HG03521 (cell line): ENCODE data around the gene EZR.
"Not testable (repeated sequence)": the region's sequence is repeated elsewhere in the genome, so short reads cannot be mapped to it uniquely, and the experiment has no call there.

ENCODE experiments used
- ATAC-seq: cut with Tn5 transposase; IDR thresholded peaks from one replicate; pipeline ENCODE4 v1.9.1; 2021; ENCODE audit warnings: mild to moderate bottlenecking, moderate library complexity; ENCODE audit not compliant: unreplicated experiment

Gene EZR

DNA sequence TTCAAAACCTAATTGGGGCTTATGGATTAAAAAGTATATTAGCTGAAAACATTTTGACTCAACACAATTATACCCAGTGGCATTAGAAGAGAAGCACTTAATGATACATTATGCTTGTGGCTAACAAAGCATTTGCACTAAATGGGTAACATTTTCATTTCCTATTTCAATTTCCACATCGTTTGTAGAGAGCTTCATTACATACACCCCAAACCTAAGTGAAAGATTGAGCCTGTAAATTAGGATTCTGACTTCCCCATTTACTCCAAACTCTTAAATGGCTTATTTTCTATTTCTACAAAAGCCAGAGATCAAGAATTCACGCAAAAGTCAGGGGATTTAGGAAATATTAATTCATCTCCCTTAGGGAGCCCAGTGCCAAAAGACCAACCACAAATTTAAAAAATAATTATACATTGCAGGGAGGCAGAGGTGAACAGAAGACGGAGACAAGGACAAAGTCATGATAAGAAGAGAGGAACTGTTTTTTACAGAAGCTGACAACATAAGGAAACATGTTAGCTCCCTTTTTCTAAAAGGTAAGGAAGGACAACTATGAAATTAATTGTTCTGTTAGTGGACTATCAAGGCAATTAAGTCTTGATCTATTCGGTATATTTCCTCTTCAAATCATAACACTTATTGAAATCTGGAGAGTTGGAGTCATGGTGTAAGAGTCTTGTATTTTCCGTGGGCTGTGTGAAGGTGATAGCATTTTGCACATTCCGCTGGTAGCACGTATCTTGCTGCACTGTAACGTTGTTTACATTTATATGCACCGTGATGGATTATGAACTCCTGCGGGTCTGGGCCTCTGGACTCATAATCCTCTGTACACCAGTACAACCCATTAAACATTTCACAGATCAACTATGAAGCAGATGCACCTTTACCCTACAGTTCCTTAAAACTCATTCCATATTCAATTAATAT, 24.8 kb upstream of the EZR start:
- no peak for ATAC-seq

DNA sequence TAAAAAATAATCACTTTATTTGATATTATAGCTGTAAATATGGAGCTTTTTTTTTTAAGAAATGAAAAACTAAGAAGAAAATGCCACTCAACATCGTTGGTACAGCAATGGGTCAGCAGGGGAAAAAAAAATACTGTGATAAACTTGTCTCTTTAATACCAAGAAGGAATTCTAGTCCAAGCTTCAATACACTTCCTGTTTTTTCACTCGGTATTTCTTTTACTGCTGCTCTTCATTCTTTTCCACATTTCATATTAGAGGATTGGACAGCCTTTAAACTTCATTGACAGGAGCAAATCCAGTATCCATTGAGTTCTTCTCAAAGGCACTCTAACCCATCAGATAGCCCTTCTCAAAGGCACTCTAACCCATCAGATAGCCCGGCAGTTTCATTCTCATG, 22.2 kb upstream of the EZR start:
- ATAC-seq = no peak

DNA sequence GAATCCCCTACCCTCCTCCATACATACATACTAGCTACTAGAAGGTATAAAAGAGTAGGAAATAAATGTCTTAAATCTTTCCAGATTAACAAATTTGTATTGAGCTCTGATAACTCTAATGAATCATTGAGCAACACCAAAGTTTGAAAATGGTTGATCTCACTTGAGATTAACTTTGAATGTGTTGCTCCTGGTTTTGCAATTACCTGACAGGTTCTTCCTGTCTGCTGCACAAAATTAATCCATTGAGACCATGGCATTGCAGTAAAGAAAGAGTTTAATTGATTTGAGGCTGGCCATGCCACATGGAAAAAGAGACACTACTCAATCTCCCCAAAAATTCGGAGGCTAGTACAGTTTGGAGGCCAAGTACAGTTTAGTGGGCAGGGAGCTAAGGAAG, 21.3 kb upstream of the EZR start:
- no peak for ATAC-seq

DNA sequence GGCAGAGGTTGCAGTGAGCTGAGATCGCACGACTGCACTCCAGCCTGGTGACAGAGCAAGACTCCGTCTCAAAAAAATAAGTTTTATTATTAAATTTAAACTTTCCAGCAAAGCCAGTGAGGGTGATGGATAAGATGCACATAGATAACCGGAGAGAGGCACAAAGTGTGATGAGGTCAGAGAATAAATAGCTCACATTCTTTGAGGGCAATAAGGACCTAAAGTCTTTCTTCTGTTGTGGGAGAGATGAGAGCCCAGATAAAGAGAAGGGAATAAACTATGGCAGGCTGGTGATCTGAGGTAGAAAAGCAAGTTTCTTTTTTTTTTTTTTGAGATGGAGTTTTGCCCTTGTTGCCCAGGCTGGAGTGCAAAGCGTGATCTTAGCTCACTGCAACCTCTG, 20.6 kb upstream of the EZR start:
- ATAC-seq = no peak

DNA sequence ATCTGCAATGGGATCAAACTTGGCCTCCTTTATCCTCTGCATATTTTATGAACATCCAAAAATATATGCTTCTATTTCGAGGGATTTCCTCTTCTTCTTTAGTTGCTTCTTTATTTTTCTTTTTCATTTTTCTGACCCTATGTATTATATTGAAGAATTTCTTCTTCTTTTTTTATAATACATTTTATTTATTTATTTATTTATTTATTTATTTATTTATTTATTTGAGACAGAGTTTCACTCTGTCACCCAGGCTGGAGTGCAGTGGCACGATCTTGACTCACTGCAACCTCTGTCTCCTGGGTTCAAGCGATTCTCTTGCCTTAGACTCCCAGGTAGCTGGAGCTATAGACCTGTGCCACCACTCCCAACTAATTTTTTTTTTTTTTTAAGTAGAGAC, 19.6 kb upstream of the EZR start:
- ATAC-seq = not testable (repeated sequence)

DNA sequence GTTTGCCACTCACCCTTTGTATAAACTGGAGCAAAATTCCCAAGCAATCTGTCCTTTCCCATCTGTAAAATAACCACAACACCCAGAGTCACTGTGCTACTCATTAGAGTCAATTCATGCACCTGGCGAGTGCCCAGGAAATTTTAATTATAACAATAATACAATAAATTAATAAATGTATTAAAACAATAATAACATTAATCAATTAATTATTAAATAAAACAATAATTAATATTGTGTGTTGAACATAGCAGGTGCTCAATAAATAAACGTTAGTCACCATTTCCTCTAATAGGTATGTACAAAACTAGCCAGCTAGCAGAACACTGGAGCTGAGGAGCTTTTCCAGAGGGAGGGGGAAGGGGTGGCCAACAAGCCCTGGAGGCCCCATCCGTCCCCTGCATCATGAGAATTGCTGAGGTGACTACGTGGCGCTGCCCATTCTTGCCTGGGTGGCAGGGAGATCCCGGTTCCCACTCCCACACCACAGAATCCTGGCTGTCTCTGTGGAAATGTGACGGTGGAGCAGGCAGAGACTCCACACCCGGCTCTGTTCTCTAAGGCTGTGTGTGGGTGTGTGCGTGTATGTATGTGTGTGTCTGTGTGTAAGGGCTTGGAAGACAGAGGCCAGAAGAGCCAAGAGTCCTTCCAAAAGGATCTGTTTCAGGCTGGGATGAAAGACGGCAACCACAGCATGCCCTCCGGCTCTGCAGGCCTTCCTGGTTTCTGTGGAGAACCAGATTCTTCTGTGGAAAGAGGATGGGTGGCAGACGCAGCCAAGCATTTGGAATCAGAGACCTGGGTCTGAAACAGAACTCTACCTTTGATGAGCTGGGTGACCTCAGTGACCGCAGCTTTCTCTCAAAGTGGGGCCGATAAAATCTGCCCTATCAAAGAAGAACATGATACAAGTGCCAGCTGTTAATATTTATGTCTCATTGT, 18.8 kb upstream of the EZR start:
- ATAC-seq = no peak

DNA sequence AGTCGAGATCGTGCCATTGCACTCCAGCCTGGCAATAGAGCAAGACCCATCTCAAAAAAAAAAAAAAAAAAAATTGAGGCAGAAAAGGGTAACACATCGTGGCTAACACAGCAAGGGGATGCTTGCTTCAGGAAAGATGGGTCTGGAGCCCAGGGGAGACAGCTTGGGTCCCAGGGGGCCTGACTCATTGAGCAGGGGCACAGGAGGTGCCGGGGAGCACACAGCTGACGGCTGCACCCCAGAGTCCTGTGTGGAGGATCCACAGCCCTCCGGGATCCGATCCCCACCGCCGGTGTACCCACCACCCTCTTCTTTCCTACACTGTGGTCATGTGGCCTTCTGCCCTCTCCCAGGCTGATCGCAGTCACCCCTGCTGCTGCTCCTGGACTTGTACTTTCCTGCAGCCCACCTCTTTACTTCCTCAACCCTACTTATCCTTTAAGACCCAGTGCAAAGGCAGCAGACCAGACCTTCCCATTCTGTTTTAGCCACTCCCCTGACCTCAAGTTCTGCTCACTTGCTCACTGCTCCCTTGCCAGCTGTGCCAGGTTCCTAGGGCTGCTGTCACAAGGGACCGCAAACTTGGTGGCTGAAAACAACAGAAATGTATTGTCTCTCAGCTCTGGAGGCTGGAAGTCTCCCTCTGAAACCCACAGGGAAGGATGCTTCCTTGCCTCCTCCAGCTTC, 17.6 kb upstream of the EZR start:
- no peak for ATAC-seq

DNA sequence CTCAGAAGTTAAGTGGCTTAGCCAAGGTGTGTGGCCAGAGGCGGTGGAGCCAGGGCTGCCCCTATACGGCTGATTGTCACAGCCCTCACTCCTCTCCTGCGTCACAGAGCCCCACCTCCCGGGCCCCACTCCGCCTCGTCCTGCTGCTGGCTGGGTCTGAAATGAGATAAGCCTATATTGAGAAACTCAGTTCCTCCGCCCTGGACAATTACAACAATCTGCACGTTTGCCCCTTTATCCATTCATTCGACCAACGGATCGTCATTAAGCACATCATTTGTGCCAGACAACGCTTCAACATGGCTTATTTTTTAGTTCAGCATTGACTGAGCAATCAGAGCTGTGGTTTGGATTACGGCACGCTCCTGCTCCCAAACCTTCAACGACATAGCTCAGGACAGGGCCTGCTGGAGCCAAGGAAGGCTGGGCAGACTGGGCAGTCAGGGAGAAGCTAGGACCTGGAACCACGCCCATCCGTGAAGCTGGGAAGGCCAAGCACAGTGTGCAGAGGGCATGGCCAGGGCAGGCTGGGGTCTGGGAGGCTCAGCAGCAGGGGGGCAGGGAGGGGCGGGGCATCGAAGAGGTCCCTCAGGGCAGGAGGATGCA, 16.6 kb upstream of the EZR start:
- ATAC-seq = no peak

DNA sequence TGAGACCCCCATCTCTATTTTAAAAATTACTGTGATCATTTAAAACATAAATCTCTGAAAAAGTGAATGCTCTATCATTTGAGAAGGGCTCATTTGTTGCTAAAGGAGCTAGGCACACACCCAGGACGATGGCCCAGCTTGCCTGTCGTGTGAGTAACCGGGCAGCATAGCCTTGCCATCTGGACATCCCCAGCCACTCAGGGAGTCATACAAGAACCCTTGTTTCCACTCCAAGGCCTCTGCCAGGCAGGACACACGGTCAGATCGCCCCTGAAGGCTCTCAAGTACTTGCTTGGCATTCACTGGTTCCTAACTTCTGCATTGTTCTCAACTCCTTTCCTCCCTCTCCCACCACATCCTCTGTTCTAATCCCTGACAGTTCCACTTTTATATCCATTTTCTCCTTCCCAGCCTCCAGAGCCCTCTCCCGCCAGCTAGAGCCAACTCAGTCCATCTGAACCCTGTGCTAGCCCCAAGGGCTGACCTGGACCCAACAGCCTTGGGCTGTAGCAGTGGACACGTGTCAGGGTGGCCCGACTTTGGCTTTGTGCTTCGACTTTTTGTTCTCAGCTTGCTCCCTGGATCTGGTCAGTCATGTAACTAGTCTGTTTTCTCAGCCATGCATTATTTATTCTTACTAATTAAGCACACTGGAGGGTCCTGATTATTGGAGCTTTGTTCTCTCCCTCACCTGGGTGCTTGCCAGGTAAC, 15.7 kb upstream of the EZR start:
- ATAC-seq = no peak

DNA sequence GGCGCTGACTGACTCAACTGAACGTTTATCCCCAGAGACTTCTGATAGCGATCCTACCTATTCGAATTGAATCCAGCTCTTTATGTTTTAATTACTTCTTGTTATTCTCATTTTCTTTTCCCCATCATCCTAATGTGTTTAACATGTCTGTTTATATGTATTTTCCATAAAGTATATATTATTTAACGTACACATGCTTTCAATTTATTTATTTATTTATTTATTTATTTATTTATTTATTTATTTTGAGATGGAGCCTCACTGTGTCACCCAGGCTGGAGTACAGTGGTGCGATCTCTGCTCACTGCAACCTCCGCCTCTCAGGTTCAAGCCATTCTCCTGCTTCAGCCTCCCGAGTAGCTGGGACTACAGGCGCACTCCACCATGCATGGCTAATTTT, 13.6 kb upstream of the EZR start:
- ATAC-seq = not testable (repeated sequence)

DNA sequence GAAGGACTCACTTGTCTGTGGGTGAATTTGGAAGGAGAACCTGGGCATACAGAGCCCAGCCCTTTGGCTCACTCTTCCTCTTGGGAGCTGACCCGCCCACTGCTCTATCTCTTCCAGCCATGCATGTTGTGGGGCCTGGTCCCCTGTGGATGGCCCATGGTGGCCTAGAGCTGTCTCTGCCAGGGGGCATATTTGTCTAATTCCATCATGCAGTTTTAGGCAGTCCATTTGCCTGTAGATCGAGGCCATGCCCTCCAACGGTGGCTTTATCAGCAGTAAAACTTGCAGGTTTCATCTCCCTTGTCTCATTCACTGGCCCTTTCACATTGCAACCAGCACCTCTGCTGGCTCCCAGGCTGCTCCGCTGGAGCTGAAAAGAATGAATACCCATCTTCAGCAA, 12.9 kb upstream of the EZR start:
- no peak for ATAC-seq

DNA sequence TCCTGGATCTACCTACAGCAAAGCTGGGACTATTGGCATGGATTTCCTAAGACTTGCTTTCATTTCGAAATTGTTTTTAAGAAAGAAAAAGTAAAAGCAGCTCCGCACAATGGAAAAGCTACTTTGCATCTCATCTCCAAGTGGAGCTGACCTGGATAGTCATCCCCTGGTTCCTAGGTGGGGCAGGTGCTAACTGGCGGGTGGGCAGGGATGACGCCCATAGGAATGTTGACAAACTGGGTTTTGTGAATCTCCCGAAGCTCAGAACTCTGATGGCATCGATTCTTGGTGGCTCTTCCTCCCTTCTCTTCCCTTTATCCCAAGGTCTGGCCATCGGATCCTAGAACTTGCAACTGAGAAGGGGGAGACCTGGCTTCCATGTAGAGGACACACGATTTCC, 12.4 kb upstream of the EZR start:
- ATAC-seq = no peak

DNA sequence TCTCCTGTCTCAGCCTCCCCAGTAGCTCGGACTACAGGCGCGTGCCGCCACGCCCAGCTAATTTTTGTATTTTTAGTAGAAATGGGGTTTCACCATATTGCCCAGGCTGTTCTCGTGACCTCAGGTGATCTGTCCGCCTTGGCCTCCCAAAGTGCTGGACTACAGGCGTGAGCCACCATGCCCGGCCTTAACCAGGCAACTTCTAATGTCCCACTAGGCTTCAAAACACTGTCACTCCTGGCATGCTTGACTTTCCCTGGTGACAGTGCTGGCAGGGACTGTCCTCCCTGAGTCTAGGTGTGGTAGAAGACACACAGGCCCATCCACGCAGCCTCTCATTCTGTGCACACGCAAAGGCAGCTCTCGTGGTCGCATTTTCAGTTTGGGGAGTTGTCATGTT, 11.6 kb upstream of the EZR start:
- no peak for ATAC-seq

DNA sequence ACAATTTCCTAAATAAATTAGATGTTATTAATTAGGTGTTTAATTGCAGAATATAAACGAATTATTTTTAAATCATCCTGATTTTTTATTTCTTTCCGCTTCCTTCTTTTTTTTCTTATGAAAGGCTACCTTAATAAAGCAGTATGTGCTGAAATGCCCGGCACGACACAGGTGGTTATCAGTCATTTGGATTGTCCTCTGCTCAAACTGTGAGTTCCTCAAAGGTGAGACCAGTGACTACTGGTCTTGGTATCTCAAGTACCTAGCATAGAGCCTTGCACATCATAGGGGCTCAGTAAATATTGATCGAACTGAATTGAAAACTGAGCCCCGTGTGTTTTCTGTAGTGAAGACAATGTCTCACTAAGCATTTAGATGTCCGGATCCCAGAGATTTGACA, 9.6 kb upstream of the EZR start:
- ATAC-seq = no peak

DNA sequence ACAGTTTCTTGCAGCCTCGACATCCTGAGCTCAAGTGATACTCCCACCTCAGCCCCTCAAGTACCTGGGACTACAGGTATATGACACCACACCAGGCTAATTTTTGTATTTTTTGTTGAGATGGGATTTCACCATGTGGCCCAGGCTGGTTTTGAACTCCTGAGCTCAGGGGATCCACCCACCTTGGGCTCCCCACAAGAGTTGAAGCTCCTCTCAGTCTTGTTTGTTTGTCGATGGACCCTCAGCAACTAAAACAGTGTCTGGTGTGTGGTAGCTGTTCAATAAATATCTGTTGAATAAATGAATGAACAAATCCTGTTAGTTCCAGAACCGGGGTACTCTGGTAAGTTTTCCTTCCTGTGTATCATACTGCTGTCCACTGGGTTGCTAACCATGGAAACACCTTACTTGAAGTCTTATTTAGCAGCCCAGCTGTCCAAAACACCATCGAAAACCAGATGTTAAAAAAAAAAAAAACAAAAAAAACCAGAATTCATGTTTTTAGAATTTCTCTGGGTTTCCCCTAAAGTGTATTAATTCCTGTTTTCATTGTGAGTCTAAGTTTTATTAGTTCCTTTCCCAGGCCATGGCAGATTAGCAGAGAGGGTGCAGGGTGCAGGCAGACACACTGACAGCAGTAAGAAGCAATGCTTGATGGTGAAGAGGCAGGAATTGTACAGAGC, 7.8 kb upstream of the EZR start:
- ATAC-seq = no peak

DNA sequence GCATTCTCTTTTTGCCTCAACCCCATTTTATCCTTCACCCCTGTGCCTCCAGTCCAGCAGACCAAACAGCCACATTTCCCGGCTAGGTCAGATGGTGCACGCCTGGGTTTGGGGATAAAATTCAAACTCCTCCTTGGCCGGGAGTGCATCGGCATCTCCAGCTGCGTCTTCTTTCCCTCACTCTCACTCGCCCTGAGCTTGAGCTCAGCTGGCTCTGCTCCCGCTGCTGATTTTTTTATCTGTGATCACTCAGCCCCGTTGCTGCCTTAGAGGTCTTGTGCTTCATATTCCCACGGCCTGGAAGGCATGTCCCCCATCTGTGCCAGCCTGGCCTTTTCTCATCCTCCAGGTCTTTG, 6.8 kb upstream of the EZR start:
- no peak for ATAC-seq

DNA sequence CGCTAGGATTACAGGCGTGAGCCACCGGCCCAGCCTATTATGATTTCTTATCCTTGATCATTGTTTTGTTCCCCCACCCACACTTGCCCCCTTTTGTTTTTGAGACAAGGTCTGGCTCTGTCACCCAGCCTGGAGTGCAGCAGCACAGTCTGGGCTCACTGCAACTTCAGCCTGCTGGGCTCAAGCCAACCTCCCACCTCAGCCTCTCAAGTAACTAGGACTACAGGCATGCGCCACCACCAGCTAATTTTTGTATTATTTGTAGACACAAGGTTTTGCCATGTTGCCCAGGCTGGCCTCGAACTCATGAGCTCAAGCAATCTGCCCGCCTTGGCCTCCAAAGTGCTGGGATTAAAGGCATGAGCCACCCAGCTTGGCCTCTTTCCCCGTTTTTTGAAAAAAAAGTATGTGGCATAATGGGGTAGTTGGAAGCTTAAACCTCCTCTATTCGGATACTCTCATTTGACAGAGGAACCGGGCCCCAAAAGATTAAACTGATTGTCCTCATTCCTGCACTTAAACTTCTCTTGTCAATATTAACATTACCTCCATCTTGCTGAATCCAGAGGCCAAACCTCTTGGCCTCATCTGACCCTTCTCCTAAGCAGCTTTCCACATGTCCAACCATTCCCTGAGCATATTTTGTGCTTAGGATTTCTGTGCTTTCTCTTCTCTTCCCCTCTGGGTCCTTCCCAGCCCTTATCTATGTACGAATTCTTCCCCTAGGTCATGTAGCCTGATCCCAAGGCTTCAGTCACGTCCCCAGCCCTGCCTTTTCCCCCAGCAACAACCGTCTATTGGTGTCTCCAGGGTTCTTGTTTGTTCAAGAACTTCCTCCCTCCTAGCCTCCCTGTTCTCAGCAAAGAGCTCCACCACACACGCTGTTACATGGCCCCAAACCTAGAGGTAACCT, 6.1 kb upstream of the EZR start:
- no peak for ATAC-seq

DNA sequence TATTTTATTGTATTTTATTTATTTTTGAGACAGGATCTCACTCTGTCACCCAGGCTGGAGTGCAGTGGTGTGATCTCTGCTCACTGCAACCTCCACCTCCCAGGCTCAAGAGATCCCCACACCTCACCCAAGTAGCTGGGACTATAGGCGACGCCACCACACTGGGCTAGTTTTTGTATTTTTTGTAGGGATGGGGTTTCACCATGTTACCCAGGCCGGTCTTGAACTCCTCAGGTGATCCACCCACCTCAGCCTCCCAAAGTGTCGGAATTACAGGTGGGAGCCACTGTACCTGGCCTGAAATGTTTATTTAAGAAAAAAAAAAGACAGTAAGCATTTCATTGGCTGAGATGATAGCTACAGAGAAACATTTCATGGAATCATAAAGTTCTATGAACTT, 4.4 kb upstream of the EZR start:
- not testable (repeated sequence) for ATAC-seq
